ENCODE measurements around the gene CAPN14.

The CAPN14 gene

DNA sequence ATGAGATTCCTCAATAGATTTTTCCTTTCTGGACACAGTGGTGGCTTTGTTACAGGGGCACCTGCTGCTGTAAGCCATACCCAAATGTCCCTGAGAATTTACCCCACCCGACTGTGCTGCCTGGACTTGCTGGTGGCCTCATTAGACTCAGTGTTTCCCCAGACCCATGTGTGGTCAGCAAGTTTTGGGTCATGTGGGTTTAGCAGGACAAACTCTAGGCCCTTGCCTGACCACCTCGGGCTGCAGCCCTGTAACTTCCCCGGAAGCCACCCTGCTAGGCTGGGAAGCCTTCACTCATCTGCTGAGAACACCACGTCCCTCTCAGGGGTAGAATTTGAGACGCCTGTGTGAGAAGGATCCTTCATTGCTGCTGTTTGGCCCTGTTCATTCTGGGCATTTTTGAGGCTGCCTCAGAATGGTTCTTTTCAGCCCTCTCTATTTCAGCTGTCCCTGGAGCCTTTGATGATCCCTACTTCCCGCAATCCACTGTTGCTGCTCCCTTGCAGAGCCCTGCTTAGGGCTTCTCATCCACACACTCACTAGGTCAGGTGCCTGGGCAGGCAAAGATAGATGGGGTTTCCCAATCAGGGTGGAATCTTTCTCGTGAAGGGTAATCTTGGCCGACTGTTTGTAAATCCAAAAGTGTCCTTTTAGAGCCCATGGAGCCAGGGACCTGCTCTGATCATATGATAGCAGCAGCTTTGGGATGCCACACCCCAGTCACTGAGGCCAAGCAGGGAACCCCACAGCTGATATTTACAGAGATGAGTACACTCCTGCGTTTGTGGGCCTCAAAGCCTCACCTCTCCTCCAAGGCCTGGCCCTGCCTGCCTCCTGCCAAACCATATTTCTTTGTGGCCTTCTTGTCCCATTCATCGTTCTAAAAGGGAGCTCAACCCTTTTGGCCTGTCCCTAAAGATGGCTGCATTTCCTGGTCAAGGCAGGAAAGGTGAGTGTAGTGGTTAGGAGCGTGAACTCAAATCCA, 23.4 kb upstream of the CAPN14 start:
- no peak for DNase-seq

DNA sequence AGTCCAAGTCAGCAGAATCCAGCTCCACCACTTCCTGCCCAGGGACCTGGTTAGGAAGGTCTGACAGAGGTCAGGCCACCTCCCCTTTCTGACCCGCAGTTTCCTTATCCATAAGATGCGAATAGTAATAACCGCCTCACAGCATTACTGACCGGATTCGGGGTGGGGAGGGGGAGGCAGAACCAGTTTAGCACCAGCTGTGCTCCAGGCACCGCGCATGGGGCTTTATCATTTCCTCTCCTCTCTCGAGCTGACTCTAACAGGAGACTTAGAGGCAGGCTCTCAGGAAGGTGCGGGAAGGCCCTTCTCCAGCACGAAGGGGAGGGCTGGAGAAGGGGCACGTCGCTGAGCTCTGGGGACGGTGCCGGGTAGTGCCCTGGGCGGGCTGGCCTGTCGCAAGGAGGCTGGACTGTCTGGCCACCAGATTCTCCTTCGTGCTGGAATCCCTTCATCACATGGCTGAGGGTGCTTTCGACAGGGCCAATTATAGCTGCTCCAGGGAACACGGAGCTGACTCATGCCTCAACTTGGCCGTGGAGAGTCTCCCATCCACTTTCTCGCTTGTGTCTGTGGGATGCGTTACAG, 22.4 kb upstream of the CAPN14 start:
- no peak for DNase-seq

DNA sequence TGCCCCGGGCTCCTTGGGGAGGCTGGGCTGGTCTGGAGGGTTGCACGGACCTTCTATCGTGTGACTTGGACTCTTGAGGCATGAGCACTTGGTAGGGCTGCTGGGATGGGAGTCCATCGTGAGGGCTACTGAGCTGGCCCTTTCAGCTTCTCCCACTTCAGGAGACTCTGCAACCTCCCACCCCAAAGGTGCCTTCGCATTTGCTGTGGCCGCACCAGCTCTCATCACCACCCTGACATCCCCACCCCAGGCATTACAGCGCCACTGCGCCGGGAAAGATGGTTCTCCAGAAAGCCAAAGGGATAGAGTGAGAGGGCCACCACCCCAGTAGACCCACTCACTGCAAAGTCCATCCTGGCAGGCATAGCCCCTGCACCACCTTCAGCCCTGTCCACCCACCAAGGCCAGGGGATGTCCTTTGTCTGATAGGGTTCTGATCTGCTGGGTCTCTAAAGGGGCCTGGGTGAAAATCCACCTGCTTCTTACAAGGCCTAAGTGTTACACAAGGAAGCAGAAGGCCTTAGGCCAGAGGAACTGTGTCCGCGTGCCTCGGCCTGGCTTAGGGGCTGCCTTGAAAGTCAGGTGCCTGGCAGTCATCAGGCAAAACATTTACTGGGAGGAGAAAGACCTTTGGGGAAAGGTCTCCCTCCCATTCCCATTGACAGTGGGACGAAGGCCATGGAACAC, 21.7 kb upstream of the CAPN14 start:
- DNase-seq, result no peak

DNA sequence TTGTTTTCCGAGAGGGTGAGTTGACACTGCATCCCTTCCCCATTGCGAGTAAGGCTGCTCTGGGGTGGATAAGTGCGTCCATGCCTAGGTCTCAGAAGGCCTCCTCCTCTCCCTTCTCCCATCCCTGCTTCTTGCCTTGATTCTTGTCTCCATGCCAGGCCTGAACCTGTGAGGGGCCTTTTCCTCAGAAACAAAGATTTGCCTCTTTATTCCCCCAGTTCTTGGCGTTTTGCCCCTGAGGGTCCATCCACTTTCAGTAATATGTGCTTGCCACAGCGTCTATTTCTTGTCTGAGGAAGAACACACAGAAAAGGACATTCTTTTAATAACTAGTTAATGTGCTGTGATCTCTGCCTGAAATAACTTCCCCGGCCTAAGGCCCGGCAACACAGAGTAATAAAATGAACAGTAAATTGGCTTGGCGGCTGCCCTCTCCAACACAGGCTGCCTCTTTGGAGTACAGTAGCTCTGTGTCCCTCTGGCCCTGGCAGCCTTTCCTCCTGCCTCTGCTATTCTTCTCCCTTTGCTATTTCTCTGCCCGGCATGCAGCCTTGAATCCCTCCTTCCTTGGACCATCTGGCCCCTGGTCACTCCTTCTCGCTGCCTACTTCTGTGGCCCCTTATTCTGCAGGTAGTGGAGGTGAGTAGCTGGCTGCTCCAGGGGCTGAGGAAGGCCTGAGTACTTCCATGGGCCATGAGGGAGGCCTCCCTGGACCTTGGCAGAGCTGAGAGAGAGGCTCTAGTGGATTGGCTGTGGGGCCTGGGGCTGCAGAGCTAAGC, 21.0 kb upstream of the CAPN14 start:
- no peak for DNase-seq

DNA sequence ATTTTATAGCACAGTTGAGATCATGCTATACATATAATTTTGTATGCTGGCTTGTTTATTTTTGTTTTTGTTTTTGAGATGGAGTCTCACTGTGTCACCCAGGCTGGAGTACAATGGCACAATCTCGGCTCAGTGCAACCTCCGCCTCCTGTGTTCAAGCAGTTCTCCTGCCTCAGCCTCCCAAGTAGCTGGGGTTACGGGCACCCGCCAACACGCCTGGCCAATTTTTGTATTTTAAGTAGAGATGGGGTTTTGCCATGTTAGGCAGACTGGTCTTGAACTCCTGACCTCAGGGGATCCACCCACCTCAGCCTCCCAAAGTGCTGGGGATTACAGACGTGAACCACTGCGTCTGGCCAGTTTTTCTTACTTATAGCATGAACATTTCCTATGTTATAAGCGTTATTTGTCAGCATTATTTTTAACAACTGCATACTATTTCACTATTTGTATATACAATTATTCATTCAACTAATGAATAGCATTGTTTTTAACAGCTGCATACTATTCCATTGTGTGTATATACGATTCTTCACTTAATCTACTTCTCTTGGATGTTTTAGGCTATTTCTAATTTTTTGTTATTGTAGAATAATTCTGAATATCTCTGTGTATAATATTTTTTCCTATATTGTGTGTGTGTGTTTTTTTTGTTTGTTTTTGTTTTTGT, 20.2 kb upstream of the CAPN14 start:
- no peak for DNase-seq

DNA sequence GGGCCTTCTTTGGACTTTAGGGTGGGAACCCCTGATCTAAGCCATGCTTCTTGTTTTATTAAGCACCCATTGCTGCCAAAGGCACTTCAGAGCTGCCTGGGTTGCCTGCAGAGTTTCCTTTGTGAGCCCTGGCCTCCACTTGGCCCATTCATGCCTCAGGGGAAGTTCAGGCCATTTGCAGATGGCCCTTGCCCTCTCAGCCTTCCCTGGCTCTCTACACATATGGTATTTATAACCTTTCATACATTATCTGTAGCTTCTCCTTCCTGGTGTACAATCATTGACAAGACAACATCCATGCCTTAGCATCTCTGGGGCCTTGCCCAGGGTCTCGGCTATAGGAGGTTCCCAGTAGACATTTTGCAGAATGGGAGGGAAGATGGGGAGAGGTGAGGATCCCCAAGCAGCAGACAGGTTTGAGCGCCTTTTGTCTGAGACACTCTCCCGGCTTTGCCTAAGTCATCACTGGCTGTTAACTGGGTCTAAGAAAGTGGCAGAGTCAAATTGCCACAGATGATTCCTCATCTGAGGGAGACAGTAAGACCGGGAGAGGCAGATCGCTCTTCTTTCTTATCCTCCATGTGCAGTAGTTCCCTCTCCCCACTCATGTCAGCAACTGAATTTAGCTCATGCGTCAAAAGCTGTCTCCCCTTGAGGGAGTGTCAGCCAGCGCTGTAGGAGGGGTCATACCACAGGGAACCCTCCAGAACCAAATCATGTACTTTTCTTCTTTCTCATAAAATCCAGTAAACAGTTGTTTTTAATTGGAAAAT, 19.3 kb upstream of the CAPN14 start:
- DNase-seq, result no peak

DNA sequence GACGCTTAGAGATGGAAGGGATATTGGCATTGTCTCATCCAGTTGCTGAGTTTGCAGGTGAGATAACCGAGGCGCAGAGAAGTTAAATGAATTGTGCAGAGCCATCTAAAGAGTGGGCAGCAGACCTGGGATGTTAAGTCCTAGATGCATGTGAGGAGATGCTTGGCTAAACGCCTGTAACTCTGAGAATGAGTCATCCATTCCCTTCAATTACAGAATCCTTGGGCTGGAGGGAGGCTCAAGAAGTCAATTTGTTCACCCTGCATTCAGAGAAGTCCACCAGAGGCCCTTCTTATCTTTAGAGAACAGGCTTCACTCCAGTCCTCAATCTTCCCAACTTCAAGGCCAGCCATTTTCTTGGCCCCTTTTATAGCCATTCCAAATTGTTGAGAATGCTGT, 18.2 kb upstream of the CAPN14 start:
- no peak for DNase-seq

DNA sequence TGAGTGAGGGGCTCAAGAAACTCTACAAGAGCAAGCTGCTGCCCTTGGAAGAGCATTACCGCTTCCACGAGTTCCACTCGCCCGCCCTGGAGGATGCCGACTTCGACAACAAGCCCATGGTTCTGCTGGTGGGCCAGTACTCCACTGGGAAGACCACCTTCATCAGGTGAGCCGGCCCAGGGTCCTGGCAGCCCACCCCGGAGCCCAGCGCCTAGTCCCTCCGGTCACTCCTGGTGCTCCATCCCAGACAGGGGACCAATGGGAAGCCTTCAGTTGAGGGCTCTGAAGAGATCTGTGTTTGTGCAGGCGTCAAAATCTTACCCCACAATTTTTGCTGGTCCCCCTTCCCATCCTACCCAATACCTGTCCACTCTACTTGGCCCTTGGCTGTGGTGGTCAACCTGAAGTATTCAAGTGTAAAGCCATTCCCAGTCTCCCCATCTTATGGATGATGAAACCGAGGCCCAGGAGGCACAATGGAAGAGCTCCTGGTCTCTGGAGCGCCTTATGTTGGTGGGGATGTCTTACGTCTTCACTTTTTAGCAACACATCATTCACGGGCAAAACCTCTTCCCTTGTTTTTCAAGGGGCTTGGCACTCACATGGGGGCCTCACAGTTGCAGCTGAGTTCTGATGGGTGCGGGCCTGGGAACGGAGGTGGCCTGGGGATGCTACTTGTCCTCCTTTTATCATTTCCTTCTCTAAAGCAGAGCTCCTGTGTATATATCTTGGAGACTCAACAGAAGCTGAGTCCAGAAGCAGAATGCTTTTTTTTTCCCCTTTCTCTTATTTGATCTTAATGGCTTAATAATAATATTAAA, 17.6 kb upstream of the CAPN14 start:
- no peak for DNase-seq

DNA sequence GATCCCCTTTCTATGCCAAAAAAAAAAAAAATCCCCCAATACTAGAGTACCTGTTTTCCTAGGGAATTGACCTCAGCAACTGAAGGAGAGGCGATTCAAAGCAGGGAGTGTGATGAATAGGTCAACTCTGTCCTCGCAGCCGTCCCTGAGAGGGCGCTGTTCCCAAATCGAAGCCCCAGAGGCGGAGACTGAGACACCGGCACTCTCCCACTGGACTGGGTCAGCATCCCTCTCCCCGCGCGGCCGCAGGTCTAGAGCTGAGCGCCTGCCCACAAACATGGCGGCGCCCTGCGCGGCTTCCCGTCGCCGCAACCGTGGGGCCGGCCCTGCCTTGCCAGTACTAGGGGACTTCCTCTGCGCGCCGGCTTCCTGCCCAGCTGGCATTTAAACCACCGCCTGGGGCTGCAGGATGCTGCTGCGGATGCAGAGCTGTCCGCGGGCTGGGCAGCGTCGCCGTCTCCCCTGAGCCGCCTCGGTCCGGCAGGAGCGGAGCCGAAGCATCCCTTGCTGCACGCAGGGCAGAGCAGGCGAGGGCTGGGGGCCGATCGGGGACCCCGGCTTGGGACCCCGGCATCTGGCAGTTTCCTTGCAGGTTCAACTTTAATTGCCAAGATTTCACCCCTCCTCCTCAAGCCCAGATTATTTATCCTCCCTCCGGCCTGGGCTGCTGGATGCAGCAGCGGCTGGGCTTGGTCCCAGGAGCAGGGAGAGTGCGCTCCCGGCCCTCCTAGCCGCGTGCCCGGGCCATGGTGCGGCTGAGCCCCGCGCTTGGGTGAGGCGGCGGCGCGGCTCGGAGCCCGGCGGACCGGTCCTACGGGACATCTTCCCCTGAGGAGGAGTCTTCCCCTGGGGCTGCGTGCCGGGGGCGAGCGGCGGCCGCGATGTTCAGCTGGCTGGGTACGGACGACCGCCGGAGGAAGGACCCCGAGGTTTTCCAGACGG, 16.7 kb upstream of the CAPN14 start, which contains the start of gene EHD3:
EHD3 (plus strand) TSS at position 412 of the 942 bp plus-strand sequence; CDS start at position 882, 470 bp downstream.
- peak; percentile 61 for DNase-seq

DNA sequence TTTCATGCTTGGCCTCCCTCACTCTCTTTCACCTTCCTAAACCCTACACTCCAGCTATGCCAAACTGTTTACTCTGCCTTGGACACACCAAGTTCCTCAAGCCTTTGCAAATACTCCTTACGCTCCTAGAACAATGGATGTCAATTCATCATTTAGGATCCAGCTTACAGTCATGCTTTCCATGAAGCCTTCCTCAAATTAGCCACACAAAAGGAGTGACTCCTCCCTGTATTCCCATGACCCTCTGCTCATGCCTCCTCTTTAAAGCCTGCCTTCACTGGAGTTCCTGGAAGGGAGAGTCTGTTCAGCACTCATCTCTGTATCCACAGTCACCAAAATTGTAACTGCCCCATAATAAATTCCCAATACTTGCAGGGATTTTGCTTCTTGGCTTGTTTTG, 15.9 kb upstream of the CAPN14 start:
- DNase-seq, result no peak

DNA sequence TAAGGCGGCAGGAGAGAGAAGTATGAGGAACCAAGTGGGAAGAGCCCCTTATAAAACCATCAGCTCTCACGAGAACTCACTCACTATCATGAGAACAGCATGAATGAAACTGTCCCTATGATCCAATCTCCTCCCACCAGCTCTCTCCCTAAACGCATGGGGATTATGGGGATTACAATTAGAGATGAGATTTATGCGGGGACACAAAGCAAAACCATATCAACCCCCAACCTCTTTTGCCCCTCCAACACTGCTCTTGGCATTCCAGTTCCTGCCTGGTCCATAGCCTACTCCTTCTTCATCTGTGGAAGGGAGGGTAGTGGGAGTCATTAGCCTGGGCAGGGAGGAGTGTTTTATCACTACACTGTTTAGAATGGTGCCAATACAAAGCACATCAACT, 15.3 kb upstream of the CAPN14 start:
- no peak for DNase-seq

DNA sequence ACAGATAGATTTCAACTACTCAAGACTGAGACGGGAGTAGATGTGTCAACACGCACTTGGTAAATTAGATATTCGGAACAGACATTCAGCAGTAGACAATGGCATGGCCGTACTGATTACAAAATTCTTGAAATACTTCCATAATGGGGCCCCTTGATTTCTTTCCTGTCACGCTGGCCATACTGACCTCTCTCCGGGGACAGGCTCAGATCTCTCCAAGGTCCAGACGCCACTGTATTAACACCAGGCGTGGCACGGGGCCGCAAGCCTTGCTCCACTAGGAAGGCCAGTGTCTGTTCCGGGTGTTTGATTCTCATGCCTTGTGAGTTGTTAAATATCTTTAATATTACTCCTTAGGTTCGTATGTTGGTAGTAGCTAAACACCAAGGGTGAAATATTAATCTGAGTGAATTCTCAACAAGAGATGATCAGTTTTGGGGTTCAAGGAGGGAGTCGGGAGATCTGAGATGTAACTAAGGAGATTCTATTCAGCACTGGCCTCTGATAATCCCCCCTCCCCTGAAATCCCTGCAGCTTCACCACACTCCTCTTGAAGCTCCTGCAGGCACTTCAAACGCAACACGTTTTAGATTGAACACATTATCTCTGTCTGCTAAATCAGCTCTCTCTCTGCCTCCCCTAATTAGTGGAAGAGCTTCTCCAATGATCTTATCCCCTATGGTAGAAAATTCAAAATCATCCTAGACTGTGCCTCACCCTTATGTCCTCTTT, 14.4 kb upstream of the CAPN14 start:
- DNase-seq, result no peak

DNA sequence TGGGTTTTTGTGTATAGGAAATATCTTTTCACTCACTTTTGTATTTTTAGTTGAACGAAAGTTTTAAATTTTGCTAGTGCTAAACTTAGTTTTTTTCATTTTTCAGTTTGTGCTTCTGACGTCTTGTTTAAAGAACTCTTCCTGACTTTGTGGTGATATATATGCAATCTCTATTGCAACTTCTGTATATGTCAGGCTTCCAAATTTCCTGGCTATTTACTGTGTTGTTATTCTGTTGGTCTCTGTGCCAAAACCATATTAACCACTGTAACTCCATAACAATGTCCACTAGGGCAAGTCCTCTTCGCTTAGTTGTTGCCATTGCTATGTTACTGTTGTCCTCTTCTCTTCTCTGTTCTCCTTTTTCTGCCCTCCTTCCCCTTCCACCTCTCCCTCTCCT, 13.4 kb upstream of the CAPN14 start:
- DNase-seq, result no peak

DNA sequence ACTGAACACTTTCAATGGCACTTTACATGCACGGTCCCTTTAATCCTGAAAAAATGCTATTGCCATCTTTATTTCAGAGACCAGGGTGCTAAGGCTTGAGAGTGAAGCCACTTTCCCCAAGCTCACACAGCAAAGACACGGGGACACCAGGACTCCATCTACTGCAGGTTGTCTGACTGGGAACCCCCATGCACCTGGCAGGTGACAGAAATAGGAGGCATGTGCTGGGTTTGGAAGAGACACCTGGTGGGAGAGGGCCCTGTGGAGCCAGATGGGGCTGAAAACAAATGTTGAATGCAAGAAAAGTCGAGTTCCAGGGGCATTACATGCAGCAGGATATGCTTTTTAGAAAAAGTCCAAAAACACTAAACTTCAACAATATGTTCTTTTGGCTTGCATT, 11.4 kb upstream of the CAPN14 start:
- DNase-seq, result no peak

DNA sequence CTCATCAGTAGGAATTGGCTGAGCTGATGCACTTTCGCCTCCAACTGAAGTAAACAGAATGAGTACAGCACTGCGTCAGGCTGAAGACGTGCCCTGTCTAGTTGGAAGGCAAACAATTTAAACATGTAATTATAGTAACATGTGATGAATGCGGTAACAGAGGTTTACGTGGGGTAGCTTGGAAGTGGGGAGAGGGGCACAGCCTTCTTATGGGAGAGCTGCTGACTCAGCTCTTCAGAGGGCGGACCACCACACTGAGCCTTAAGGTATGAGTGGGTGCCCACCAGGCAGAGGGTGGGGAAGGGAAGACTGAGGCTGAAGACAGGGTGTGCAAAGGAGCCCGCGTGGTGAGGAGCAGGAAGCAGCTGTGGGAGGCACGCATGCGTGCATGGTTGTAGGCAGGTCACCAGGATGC, 10.4 kb upstream of the CAPN14 start:
- DNase-seq, result no peak

DNA sequence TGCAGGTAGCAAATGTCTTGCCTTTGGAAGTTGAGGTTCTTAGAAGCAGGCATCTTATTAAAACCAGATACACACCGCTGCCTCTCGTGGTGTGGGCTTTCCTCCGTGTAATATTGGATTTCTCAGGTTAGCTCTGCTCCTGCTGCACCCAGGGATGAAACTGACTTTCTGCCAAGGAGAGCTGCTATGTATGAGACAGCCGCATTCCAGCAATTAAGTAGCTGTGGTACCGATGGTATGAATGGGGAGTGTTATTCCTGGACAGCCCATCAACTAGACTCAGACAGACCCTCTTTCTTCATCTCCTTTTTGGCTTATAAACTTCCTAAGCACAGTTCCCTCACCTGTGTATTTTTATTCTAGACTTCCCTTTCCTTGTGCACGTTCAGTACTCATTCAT, 9.8 kb upstream of the CAPN14 start:
- no peak for DNase-seq

DNA sequence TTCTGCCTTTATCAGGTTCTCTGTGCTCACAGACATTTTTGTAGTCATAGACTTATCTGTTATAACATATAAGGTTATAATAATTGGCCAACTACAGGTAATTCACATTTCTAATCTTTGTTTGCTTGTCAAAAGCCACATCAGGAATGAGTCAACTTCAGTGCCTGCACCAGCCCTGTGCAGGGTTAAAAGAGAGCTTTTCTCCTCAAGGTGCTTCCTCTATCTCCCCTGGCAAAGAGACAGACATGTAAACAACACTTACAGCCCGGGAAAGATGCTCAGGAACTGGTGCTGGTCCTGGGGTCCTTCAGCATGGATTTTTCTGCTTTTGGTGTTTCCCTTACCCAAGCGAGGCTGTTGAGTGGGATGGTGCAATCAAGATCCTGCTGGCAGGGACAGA, 9.0 kb upstream of the CAPN14 start:
- no peak for DNase-seq

DNA sequence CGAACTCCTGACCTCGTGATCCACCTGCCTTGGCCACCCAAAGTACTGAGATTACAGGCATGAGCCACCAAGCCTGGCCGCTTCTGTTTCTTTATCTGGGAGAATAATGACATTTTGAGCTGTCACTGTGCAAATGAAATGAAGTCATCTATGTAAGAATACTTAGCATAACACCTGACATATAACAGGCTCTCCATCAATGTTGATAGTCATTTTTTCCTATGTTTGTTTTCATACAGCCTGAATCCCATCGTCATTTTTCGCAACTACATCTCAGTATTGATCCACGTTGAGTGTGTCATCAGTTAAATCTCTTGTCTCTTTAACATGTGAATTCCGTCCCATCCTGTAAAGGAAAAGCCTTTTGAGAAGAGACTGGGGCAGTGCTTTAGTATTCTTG, 6.4 kb upstream of the CAPN14 start:
- no peak for DNase-seq

DNA sequence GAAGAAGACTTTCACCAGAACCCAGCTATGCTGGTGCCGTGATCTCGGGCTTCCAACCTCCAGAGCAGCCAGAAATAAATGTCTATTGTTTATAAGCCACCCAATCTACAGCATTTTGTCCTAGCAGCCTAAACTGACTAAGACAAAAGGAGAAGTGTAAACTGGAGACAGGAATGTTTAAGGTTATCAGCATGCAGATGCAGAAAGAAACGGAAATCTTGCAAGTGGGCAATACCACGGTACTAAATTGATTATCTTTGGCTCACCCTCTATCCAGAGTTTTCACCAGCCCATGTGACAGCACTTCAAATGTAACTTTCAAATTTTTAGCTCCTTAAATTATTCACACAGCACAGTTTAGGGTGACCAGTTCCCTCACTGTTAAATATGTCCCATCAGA, 5.7 kb upstream of the CAPN14 start:
- DNase-seq, result no peak

All from activated CD4-positive, alpha-beta T cell treated with anti-CD3 and anti-CD28 coated beads, Interleukin-2, amount 50 U/mL, for 1 hour (primary cell).